GM12878 (cell line): ENCODE measurements around the gene GFRA1. TPM values are rescaled to one million over a fixed set of nuclear protein-coding genes. Genes with fewer than 3 reads are reported as not detected.

Source experiments
- ATAC-seq: fragments of 200-7000 bp; cut with Tn5 transposase; 3 replicates; pipeline ENCODE4 v1.9.1; 2020; ENCODE audit warnings: mild to moderate bottlenecking, moderate library complexity
- BruUV-seq: library from RNA; stranded (reverse); fragments of 400-500 nt; replicated peaks from 2 replicates; lab custom pipeline; 2021; lab: Mats Ljungman, UMichigan
- CTCF ChIA-PET: fragments of 300-600 bp; sonication (Branson Sonifier 250); formaldehyde crosslinking; extraction: SDS; loops from one replicate; lab custom pipeline; 2021; ENCODE audit warnings: inconsistent platforms; lab: Yijun Ruan, JAX
- POLR2A ChIA-PET: fragments of 350-600 bp; formaldehyde crosslinking; extraction: SDS; loops from one replicate; lab custom pipeline; 2021; ENCODE audit warnings: inconsistent platforms; lab: Charles Lee
- RAD21 ChIA-PET: fragments of 300-600 bp; sonication (Branson Sonifier 250); formaldehyde crosslinking; loops from one replicate; lab custom pipeline; 2023; ENCODE audit warnings: antibody characterized with exemption; ENCODE audit not compliant: unreplicated experiment; lab: Charles Lee
- SMC1A ChIA-PET: fragments of 300-600 bp; sonication (Branson Sonifier 250); formaldehyde crosslinking; loops from one replicate; lab custom pipeline; 2023; ENCODE audit not compliant: unreplicated experiment, uncharacterized antibody; lab: Charles Lee
- DNase-seq: peaks from one replicate; pipeline ENCODE4 v3.0.0-alpha.2; 2011; ENCODE audit warnings: low read depth, low spot score
- FAIRE-seq: peaks from 3 replicates; lab custom pipeline; 2011; peaks lifted over from hg19 to GRCh38; lab: Jason Lieb, UNC
- H2AFZ ChIP-seq: 2 replicates; pipeline ENCODE4 v1.6.0; 2011; ENCODE audit warnings: low read depth, low read length, control low read depth; ENCODE audit not compliant: control insufficient read depth
- H3K27ac ChIP-seq: 2 replicates; pipeline ENCODE4 v1.5.1; 2011; ENCODE audit warnings: control low read depth; ENCODE audit not compliant: control insufficient read depth, insufficient read depth
- H3K27me3 ChIP-seq, 2 experiments: replicated peaks in 1 of 2; 2 replicates each; pipeline versions ENCODE4 v1.6.0 to v1.6.1; 2011; ENCODE audit warnings: low read length in 1 of 2; ENCODE audit not compliant: control insufficient read depth in 2 of 2, insufficient read depth in 2 of 2
- H3K36me3 ChIP-seq, 2 experiments: 2 replicates each; pipeline ENCODE4 v1.5.1; 2011; ENCODE audit warnings: low read length in 1 of 2; ENCODE audit not compliant: control insufficient read depth in 2 of 2, insufficient read depth in 2 of 2
- H3K4me1 ChIP-seq: 2 replicates; pipeline ENCODE4 v1.6.1; 2011; ENCODE audit warnings: mild to moderate bottlenecking, low read length, moderate library complexity, mixed read lengths; ENCODE audit not compliant: control insufficient read depth, insufficient read depth
- H3K4me2 ChIP-seq: 2 replicates; pipeline ENCODE4 v1.6.0; 2011; ENCODE audit warnings: control low read depth; ENCODE audit not compliant: control insufficient read depth, insufficient read depth
- H3K4me3 ChIP-seq: fragments of 200-600 bp; sonication (generic); 2 replicates; pipeline ENCODE4 v1.5.1; 2016
- H3K79me2 ChIP-seq: 2 replicates; pipeline ENCODE4 v1.6.0; 2011; ENCODE audit warnings: low read length; ENCODE audit not compliant: control insufficient read depth, insufficient read depth
- H3K9ac ChIP-seq: 2 replicates; pipeline ENCODE4 v1.8.0; 2011; ENCODE audit warnings: low read length, control low read depth, mixed read lengths; ENCODE audit not compliant: control insufficient read depth, insufficient read depth
- H3K9me3 ChIP-seq: replicated peaks from 3 replicates; pipeline ENCODE4 v1.5.1; 2011; ENCODE audit warnings: mild to moderate bottlenecking, low read length; ENCODE audit not compliant: control insufficient read depth, insufficient read depth
- H4K20me1 ChIP-seq: 2 replicates; pipeline ENCODE4 v1.6.0; 2011; ENCODE audit not compliant: control insufficient read depth, insufficient read depth
- E2F8 ChIP-seq: fragments of 450-650 bp; IDR thresholded peaks from 2 replicates; pipeline ENCODE4 v1.6.1; 2018; ENCODE audit warnings: mild to moderate bottlenecking, low read depth, moderate library complexity; ENCODE audit not compliant: partially characterized antibody
- ELK1 ChIP-seq: IDR thresholded peaks from 2 replicates; pipeline ENCODE4 v1.6.1; 2012; ENCODE audit warnings: low read depth, low read length, improper control_type of control experiment
- HDAC2 ChIP-seq: fragments of 200-600 bp; sonication (generic); IDR thresholded peaks from 2 replicates; pipeline ENCODE4 v1.6.1; 2017
- MEF2B ChIP-seq: fragments of 450-650 bp; IDR thresholded peaks from 2 replicates; pipeline ENCODE4 v1.6.1; 2018; ENCODE audit warnings: mild to moderate bottlenecking, moderate library complexity; ENCODE audit not compliant: partially characterized antibody, poor library complexity, severe bottlenecking
- PBX3 ChIP-seq: IDR thresholded peaks from 2 replicates; pipeline ENCODE4 v1.6.1; 2011; ENCODE audit warnings: mild to moderate bottlenecking, low read depth, low read length, moderate library complexity; ENCODE audit not compliant: insufficient replicate concordance
- WGBS: methylation state at CpG from one replicate; pipeline ENCODE4 v1.1.6; 2016; ENCODE audit warnings: low lambda C conversion rate; ENCODE audit not compliant: insufficient replicate concordance, insufficient coverage; ENCODE audit errors: missing lambda C conversion rate; 5-methylcytosine and 5-hydroxymethylcytosine counted together
- in situ Hi-C: fragments of 300-500 bp; cut with MboI; formaldehyde crosslinking; loops from 9 replicates; pipeline ENCODE4 v1.14.3; 2018; ENCODE audit warnings: mixed read lengths
- intact Hi-C: fragments of 100-400 bp; cut with micrococcal nuclease; formaldehyde crosslinking; loops from one replicate; pipeline ENCODE4 v1.14.2; 2022; ENCODE audit not compliant: unreplicated experiment
- polyA plus RNA-seq, 11 experiments: library from polyadenylated mRNA; depleted of rRNA in 4 of 11; unstranded in 6 of 11; stranded (reverse) in 5 of 11; fragments of >200 nt; fragmentation: Nextera tagmentation in 4 of 11; fragmentation: Illumina TruSeq in 1 of 11; extraction: Ambion mirVana in 4 of 11; extraction: Trizol in 1 of 11; gene quantifications; 1 replicate in 1 of 11; 2 replicates in 10 of 11; pipeline versions ENCODE4 v1.2.1 to v1.2.3, GENCODE V29; 2011 to 2016; ENCODE audit warnings: inconsistent platforms in 2 of 11, missing spikeins in 2 of 11, low read depth in 1 of 11
- total RNA-seq, 4 experiments: library from RNA; depleted of rRNA in 3 of 4; stranded (reverse); fragments of >200 nt in 3 of 4; fragmentation: Illumina TruSeq in 1 of 4; extraction: Trizol in 1 of 4; gene quantifications; 2 replicates each; pipeline versions ENCODE4 v1.2.1 to v1.2.3, GENCODE V29; 2013 to 2021
- TF ChIP-seq, protein P1 (sequence below): fragments of 450-650 bp; IDR thresholded peaks from 2 replicates; pipeline ENCODE4 v1.6.1; 2017; ENCODE audit warnings: antibody characterized with exemption, mild to moderate bottlenecking, moderate library complexity

Gene GFRA1
- total and polyA plus RNA-seq, 10 of the 15 experiments (the other 5 are each of a cell fraction or from before 2014, with no cell fraction given), result 0.05 to 0.19 TPM; not detected in 8

GRCh38 chr10:116241642-116242410 lies 31.2 kb downstream of the GFRA1 start:
- no peak overlapping the region for H3K27ac ChIP-seq
- WGBS, result 50% methylated on average over 6 of the region's 6 CpGs
- RAD21 ChIA-PET, result no interaction called here
- TF ChIP-seq, protein P1, sequence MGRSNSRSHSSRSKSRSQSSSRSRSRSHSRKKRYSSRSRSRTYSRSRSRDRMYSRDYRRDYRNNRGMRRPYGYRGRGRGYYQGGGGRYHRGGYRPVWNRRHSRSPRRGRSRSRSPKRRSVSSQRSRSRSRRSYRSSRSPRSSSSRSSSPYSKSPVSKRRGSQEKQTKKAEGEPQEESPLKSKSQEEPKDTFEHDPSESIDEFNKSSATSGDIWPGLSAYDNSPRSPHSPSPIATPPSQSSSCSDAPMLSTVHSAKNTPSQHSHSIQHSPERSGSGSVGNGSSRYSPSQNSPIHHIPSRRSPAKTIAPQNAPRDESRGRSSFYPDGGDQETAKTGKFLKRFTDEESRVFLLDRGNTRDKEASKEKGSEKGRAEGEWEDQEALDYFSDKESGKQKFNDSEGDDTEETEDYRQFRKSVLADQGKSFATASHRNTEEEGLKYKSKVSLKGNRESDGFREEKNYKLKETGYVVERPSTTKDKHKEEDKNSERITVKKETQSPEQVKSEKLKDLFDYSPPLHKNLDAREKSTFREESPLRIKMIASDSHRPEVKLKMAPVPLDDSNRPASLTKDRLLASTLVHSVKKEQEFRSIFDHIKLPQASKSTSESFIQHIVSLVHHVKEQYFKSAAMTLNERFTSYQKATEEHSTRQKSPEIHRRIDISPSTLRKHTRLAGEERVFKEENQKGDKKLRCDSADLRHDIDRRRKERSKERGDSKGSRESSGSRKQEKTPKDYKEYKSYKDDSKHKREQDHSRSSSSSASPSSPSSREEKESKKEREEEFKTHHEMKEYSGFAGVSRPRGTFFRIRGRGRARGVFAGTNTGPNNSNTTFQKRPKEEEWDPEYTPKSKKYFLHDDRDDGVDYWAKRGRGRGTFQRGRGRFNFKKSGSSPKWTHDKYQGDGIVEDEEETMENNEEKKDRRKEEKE, result no peak
- no peak for TF ChIP-seq MEF2B
- no peak for TF ChIP-seq E2F8
- TF ChIP-seq HDAC2, result no peak
- TF ChIP-seq PBX3, result no peak
- TF ChIP-seq ELK1, result no peak
- H3K79me2 ChIP-seq, result no peaks in the 10 kb centered on the region
- H3K27me3 ChIP-seq, result 0 out of 4 replicates have a peak, but pooled peaks cover 0 to 1% of the 10 kb centered on the region in 2 experiments
- no peaks in the 10 kb centered on the region for H3K36me3 ChIP-seq
- no peak overlapping the region for H3K4me3 ChIP-seq
- no peak for DNase-seq
- H3K9ac ChIP-seq, result no peak overlapping the region
- FAIRE-seq, result no peak
- H4K20me1 ChIP-seq, result no peaks in the 10 kb centered on the region
- POLR2A ChIA-PET, result no interaction called here
- in situ Hi-C loops (no loop called here), intact Hi-C loops (no loop called here)
- no peak overlapping the region for H2AFZ ChIP-seq
- H3K9me3 ChIP-seq, result no peaks in the 10 kb centered on the region
- BruUV-seq, result no TSS peak
- no peak overlapping the region for H3K4me2 ChIP-seq
- H3K4me1 ChIP-seq, result no peaks in the 10 kb centered on the region
- CTCF ChIA-PET, result no interaction called here
- SMC1A ChIA-PET, result no interaction called here
- ATAC-seq, result no peak
